Prostate gland (tissue), 2 donors: Measurements from ENCODE around the gene NUP210L.

Experiments used
- CTCF ChIP-seq, 4 experiments: fragments of 200-600 bp in 2 of 4; fragments of 450-650 bp in 2 of 4; sonication (generic) in 2 of 4; IDR thresholded peaks; 1 replicate in 3 of 4; 2 replicates in 1 of 4; pipeline ENCODE4 v1.5.1; 2016 to 2019; ENCODE audit warnings: antibody characterized with exemption in 4 of 4, mild to moderate bottlenecking in 2 of 4, moderate library complexity in 2 of 4
- POLR2A ChIP-seq: fragments of 450-650 bp; IDR thresholded peaks from one replicate; pipeline ENCODE4 v1.6.1; 2016; ENCODE audit warnings: antibody characterized with exemption, mild to moderate bottlenecking

- TF ChIP-seq POLR2A = no peak
- no peak for TF ChIP-seq CTCF (IDR thresholded peaks at IDR 0.05)
These were observed 57.0 kb downstream of the NUP210L start for GRCh38 chr1:154097873-154098272.
